ENCODE measurements around the gene TBC1D14.

The TBC1D14 gene

DNA sequence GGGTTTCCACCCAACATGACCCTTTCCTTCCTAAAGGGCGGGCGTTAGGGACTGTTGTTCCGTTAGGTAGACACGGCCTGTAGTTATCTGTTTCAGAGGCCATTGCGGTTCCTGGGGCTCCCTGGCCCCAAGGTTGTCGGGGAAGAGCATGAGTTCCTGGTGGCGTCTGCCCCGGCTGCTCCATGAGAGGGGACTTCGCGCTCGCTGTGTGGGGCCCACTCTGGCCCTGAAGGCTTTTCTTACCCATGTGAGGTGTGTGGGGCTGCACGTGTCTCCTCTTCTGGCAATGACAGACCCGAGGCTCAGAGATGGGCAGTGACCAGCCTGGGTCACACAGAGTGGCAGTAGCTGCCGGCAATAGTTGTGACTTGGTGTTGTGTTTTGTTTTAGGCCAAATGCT lies 142.7 kb downstream of the TBC1D14 start:
- Histone ChIP-seq H3K79me2 (ENCODE audit: insufficient read depth, low read length) (peaks cover 22% of the 10 kb centered on the region), H3K9me2 (replicated peaks; ENCODE audit: insufficient read depth, low read length) (no peaks in the 10 kb centered on the region), H3K27ac (ENCODE audit: low read depth, low read length) (no peak overlapping the region), H3K9ac (ENCODE audit: low read length) (no peak overlapping the region), H2AFZ (ENCODE audit: low read depth, low read length, severe bottlenecking) (no peak overlapping the region), H3K9me3 (ENCODE audit: insufficient read depth, low read length) (no peaks in the 10 kb centered on the region), H3K36me3 (ENCODE audit: low read length) (no peaks in the 10 kb centered on the region), H3F3A (ENCODE audit: insufficient read depth) (peaks cover 6% of the 10 kb centered on the region; the same call in 1 of the 2 replicates), H3K4me3 (ENCODE audit: insufficient read depth, low read length, poor library complexity, severe bottlenecking) (no peak overlapping the region), H4K20me1 (ENCODE audit: low read depth, low read length) (no peaks in the 10 kb centered on the region), H3K4me2 (ENCODE audit: low read depth, low read length, poor library complexity, severe bottlenecking) (no peak overlapping the region), H3K27me3 (ENCODE audit: low read length) (no peaks in the 10 kb centered on the region)
- TF ChIP-seq, protein P1, sequence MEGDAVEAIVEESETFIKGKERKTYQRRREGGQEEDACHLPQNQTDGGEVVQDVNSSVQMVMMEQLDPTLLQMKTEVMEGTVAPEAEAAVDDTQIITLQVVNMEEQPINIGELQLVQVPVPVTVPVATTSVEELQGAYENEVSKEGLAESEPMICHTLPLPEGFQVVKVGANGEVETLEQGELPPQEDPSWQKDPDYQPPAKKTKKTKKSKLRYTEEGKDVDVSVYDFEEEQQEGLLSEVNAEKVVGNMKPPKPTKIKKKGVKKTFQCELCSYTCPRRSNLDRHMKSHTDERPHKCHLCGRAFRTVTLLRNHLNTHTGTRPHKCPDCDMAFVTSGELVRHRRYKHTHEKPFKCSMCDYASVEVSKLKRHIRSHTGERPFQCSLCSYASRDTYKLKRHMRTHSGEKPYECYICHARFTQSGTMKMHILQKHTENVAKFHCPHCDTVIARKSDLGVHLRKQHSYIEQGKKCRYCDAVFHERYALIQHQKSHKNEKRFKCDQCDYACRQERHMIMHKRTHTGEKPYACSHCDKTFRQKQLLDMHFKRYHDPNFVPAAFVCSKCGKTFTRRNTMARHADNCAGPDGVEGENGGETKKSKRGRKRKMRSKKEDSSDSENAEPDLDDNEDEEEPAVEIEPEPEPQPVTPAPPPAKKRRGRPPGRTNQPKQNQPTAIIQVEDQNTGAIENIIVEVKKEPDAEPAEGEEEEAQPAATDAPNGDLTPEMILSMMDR (IDR thresholded peaks at IDR 0.05; ENCODE audit: insufficient read depth, low read length, poor library complexity, severe bottlenecking), result no peak
- no peak for TF ChIP-seq EZH2phosphoT487 (conservative IDR thresholded peaks at IDR 0.05; ENCODE audit: low read length)

DNA sequence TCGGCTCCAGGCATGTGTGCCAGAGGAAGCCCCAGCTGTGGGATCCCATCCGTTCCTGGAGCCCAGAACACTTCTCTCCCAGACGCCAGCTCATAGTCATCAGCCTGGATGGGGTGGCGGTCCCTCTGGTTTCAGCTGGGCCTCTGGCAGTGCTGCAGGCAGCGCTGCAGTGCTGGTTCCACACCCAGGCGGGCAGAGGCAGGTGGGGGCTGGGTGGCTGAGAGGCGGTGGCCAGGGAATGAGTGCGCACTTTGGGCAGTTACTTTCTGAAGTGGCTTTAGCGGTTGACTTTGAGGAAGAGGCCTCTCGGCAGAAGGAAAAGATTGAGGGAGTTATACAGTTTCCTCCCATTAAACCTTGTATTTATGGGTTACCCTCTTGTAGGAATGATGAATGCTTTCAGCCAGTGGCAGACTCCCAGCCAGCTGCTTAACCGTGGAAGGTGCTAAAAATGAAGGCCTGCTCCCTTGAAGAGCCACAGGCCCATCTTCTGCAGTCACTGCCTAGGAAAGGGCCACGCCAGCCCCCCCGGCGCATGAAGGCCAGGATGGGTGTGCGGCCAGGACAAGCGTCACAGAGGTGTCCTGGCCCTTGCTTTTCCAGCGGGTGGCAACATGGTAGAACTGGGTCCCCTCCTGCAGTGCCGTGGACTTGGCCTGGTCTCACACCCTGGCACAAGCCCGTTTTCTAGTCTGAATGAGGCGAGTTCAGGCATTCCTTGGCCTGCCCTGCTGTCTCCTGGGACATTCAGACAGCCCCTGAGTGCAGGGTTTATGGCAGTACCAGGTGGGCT lies 143.5 kb downstream of the TBC1D14 start:
- Histone ChIP-seq H3K27ac (ENCODE audit: low read depth, low read length) (no peak overlapping the region), H3K4me2 (ENCODE audit: low read depth, low read length, poor library complexity, severe bottlenecking) (no peak overlapping the region), H3K79me2 (ENCODE audit: insufficient read depth, low read length) (peaks cover 15% of the 10 kb centered on the region; the same call in 1 of the 2 replicates), H3K27me3 (ENCODE audit: low read length) (no peaks in the 10 kb centered on the region), H4K20me1 (ENCODE audit: low read depth, low read length) (no peaks in the 10 kb centered on the region), H3K9me2 (replicated peaks; ENCODE audit: insufficient read depth, low read length) (no peaks in the 10 kb centered on the region), H3K9ac (ENCODE audit: low read length) (no peak overlapping the region), H2AFZ (ENCODE audit: low read depth, low read length, severe bottlenecking) (no peak overlapping the region), H3F3A (ENCODE audit: insufficient read depth) (peaks cover 6% of the 10 kb centered on the region; the same call in 1 of the 2 replicates), H3K9me3 (ENCODE audit: insufficient read depth, low read length) (no peaks in the 10 kb centered on the region), H3K4me3 (ENCODE audit: insufficient read depth, low read length, poor library complexity, severe bottlenecking) (no peak overlapping the region), H3K36me3 (ENCODE audit: low read length) (no peaks in the 10 kb centered on the region)
- TF ChIP-seq EZH2phosphoT487 (conservative IDR thresholded peaks at IDR 0.05; ENCODE audit: low read length), result no peak
- TF ChIP-seq, protein P1 (IDR thresholded peaks at IDR 0.05; ENCODE audit: insufficient read depth, low read length, poor library complexity, severe bottlenecking), result no peak

DNA sequence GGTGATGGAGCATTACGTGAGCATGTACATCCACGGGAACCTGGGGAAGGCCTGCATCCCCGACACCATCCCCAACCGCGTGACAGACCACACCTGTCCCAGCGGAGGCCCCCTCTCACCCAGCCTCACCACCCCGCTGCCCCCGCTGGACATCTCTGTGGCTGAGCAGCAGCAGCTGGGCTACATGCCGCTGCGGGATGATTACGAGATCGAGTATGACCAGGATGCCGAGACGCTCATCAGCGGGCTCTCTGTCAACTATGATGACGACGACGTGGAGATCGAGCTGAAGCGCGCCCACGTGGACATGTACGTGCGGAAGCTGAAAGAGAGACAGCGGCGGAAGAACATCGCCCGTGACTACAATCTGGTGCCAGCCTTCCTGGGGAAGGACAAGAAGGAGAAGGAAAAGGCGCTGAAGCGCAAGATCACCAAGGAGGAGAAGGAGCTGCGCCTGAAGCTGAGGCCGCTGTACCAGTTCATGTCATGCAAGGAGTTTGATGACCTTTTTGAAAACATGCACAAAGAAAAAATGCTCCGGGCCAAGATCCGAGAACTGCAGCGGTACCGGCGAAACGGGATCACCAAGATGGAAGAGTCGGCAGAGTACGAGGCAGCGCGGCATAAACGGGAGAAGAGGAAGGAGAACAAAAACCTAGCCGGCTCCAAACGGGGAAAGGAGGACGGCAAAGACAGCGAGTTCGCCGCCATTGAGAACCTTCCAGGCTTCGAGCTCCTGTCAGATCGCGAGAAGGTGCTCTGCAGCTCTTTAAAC lies 144.7 kb downstream of the TBC1D14 start:
- Histone ChIP-seq H4K20me1 (ENCODE audit: low read depth, low read length) (no peaks in the 10 kb centered on the region), H3K27me3 (ENCODE audit: low read length) (no peaks in the 10 kb centered on the region), H3K79me2 (ENCODE audit: insufficient read depth, low read length) (peaks cover 15% of the 10 kb centered on the region; the same call in 1 of the 2 replicates), H3K9me2 (replicated peaks; ENCODE audit: insufficient read depth, low read length) (no peaks in the 10 kb centered on the region), H3K36me3 (ENCODE audit: low read length) (no peaks in the 10 kb centered on the region), H3K9me3 (ENCODE audit: insufficient read depth, low read length) (no peaks in the 10 kb centered on the region), H3K27ac (ENCODE audit: low read depth, low read length) (no peak overlapping the region), H3K9ac (ENCODE audit: low read length) (no peak overlapping the region), H3K4me3 (ENCODE audit: insufficient read depth, low read length, poor library complexity, severe bottlenecking) (no peak overlapping the region), H3K4me2 (ENCODE audit: low read depth, low read length, poor library complexity, severe bottlenecking) (no peak overlapping the region), H3F3A (ENCODE audit: insufficient read depth) (peaks cover 10% of the 10 kb centered on the region; the same call in 1 of the 2 replicates), H2AFZ (ENCODE audit: low read depth, low read length, severe bottlenecking) (no peak overlapping the region)
- no peak for TF ChIP-seq EZH2phosphoT487 (conservative IDR thresholded peaks at IDR 0.05; ENCODE audit: low read length)
- TF ChIP-seq, protein P1 (IDR thresholded peaks at IDR 0.05; ENCODE audit: insufficient read depth, low read length, poor library complexity, severe bottlenecking), result no peak

Measured in SU-DHL-6 (cell line).